ENCODE data around the gene IL15. TPM values are rescaled to one million over a fixed set of nuclear protein-coding genes. Genes with fewer than 3 reads are reported as not detected.
"Not testable (repeated sequence)": the region's sequence is repeated elsewhere in the genome, so short reads cannot be mapped to it uniquely, and the experiment has no call there.

Gene IL15
- 2.0 and 2.7 TPM in 2 replicates for total RNA-seq

- peak; percentile 47 for DNase-seq
These were observed at the start of gene IL15 for GRCh38 chr4:141636082-141636770. Gene IL15, plus strand, starts transcription at chr4:141636583. Its CDS starts 82,882 bp downstream, at chr4:141719465.

GRCh38 chr4:141587897-141588296 is 48.5 kb upstream of the IL15 start:
- no peak for DNase-seq

- no peak for DNase-seq
These were observed 40.9 kb upstream of the IL15 start for GRCh38 chr4:141595531-141595930.

GRCh38 chr4:141599853-141600252 is 36.5 kb upstream of the IL15 start:
- DNase-seq = no peak

GRCh38 chr4:141604683-141605082 is 31.7 kb upstream of the IL15 start:
- DNase-seq = not testable (repeated sequence)

GRCh38 chr4:141605425-141605856 is 30.9 kb upstream of the IL15 start:
- no peak for DNase-seq

- no peak for DNase-seq
These were observed 27.1 kb upstream of the IL15 start for GRCh38 chr4:141609243-141609642.

- no peak for DNase-seq
These were observed 26.0 kb upstream of the IL15 start for GRCh38 chr4:141610365-141610764.

- DNase-seq = peak; percentile 77
These were observed 21.4 kb upstream of the IL15 start for GRCh38 chr4:141614878-141615586.

- DNase-seq = not testable (repeated sequence)
These were observed 20.8 kb upstream of the IL15 start for GRCh38 chr4:141615587-141615918.

GRCh38 chr4:141620715-141621114 is 15.7 kb upstream of the IL15 start:
- no peak for DNase-seq

GRCh38 chr4:141625023-141625422 is 11.4 kb upstream of the IL15 start:
- no peak for DNase-seq

GRCh38 chr4:141630854-141631253 is 5.5 kb upstream of the IL15 start:
- no peak for DNase-seq

GRCh38 chr4:141635736-141636081 is 674 bp upstream of the IL15 start:
- no peak for DNase-seq

- DNase-seq = peak; percentile 53
These were observed 533 bp downstream of the IL15 start for GRCh38 chr4:141636771-141637460.

- DNase-seq = no peak
These were observed 1.2 kb downstream of the IL15 start for GRCh38 chr4:141637565-141637964.

- DNase-seq = no peak
These were observed 1.8 kb downstream of the IL15 start for GRCh38 chr4:141638230-141638629.

GRCh38 chr4:141640696-141641095 is 4.3 kb downstream of the IL15 start:
- DNase-seq = no peak

- no peak for DNase-seq
These were observed 5.7 kb downstream of the IL15 start for GRCh38 chr4:141642063-141642462.

GRCh38 chr4:141642711-141643110 is 6.3 kb downstream of the IL15 start:
- DNase-seq = no peak

GRCh38 chr4:141643557-141643956 is 7.2 kb downstream of the IL15 start:
- DNase-seq = no peak

- DNase-seq = no peak
These were observed 9.4 kb downstream of the IL15 start for GRCh38 chr4:141645611-141646340.

GRCh38 chr4:141646969-141647368 is 10.6 kb downstream of the IL15 start:
- no peak for DNase-seq

Measured in dermis blood vessel endothelial cell (primary cell).